HEK293 (cell line): ENCODE data around the gene KIF13A.

Source experiments
- CTCF ChIA-PET: fragments of 350-600 bp; formaldehyde crosslinking; extraction: SDS; loops from one replicate; lab custom pipeline; 2021; ENCODE audit warnings: antibody characterized with exemption; lab: Yijun Ruan, JAX
- POLR2A ChIA-PET: fragments of 300-600 bp; formaldehyde crosslinking; extraction: SDS; loops from one replicate; lab custom pipeline; 2020; ENCODE audit warnings: antibody characterized with exemption, inconsistent platforms; lab: Yijun Ruan, JAX
- H3K27ac ChIP-seq: fragments of 200-500 bp; sonication (Bioruptor generic); 2 replicates; pipeline ENCODE4 v1.5.1; 2014; ENCODE audit warnings: low read depth, low read length, control low read depth, inconsistent platforms; ENCODE audit errors: extremely low read depth
- H3K36me3 ChIP-seq, 2 experiments: fragments of 200-500 bp in 1 of 2; sonication (Bioruptor generic) in 1 of 2; 1 replicate in 1 of 2; 2 replicates in 1 of 2; pipeline ENCODE4 v1.5.1; 2014 to 2017; ENCODE audit warnings: inconsistent platforms in 2 of 2, low read length in 2 of 2; ENCODE audit not compliant: control insufficient read depth in 2 of 2, insufficient read depth in 1 of 2
- H3K4me1 ChIP-seq: fragments of 200-500 bp; sonication (Bioruptor generic); 2 replicates; pipeline ENCODE4 v1.5.1; 2014; ENCODE audit warnings: mild to moderate bottlenecking, low read length, inconsistent platforms; ENCODE audit not compliant: control insufficient read depth, insufficient read depth
- H3K4me3 ChIP-seq: 2 replicates; pipeline ENCODE4 v1.5.1; 2011; ENCODE audit warnings: low read depth, mild to moderate bottlenecking, control low read depth, low read length, moderate library complexity
- H3K9me3 ChIP-seq: fragments of 200-500 bp; sonication (Bioruptor generic); 2 replicates; pipeline ENCODE4 v1.5.1; 2014; ENCODE audit warnings: low read depth, low read length, inconsistent platforms; ENCODE audit not compliant: control insufficient read depth, insufficient read depth
- FEZF1 ChIP-seq: fragments of 450-650 bp; formaldehyde crosslinking; IDR thresholded peaks from 2 replicates; pipeline ENCODE4 v1.5.1; 2016; ENCODE audit warnings: missing biosample characterization, missing genetic modification characterization
- REPIN1 ChIP-seq: fragments of 450-650 bp; formaldehyde crosslinking; IDR thresholded peaks from 2 replicates; pipeline ENCODE4 v1.5.1; 2017; ENCODE audit warnings: missing biosample characterization, missing genetic modification characterization, low read depth
- SETDB1 ChIP-seq: IDR thresholded peaks from one replicate; pipeline ENCODE4 v1.6.1; 2017; ENCODE audit warnings: mild to moderate bottlenecking, low read length, moderate library complexity, mixed read lengths; ENCODE audit not compliant: insufficient read length
- SP2 ChIP-seq: fragments of 450-650 bp; formaldehyde crosslinking; IDR thresholded peaks from 2 replicates; pipeline ENCODE4 v1.5.1; 2016; ENCODE audit warnings: missing biosample characterization, missing genetic modification characterization
- TCF7L2 ChIP-seq: IDR thresholded peaks from 2 replicates; pipeline ENCODE4 v1.6.1; 2011; ENCODE audit warnings: low read depth, mild to moderate bottlenecking, inconsistent platforms, low read length, moderate library complexity, borderline replicate concordance
- ZFP3 ChIP-seq: fragments of 450-650 bp; formaldehyde crosslinking; IDR thresholded peaks from 2 replicates; pipeline ENCODE4 v1.5.1; 2016; ENCODE audit warnings: low read depth, missing biosample characterization, missing genetic modification characterization
- ZNF2 ChIP-seq: fragments of 450-650 bp; formaldehyde crosslinking; IDR thresholded peaks from 2 replicates; pipeline ENCODE4 v1.5.1; 2016; ENCODE audit warnings: missing biosample characterization, missing genetic modification characterization
- ZNF292 ChIP-seq: fragments of 450-650 bp; formaldehyde crosslinking; IDR thresholded peaks from 2 replicates; pipeline ENCODE4 v1.5.1; 2016; ENCODE audit warnings: low read depth, missing biosample characterization, missing genetic modification characterization, borderline replicate concordance
- ZNF341 ChIP-seq: fragments of 450-650 bp; formaldehyde crosslinking; IDR thresholded peaks from 2 replicates; pipeline ENCODE4; 2016; ENCODE audit warnings: low read depth, missing biosample characterization, missing genetic modification characterization
- ZNF350 ChIP-seq: fragments of 450-650 bp; formaldehyde crosslinking; IDR thresholded peaks from 2 replicates; pipeline ENCODE4 v1.5.0; 2017; ENCODE audit warnings: missing biosample characterization, mild to moderate bottlenecking, missing genetic modification characterization
- ZNF366 ChIP-seq: fragments of 450-650 bp; formaldehyde crosslinking; conservative IDR thresholded peaks from 2 replicates; pipeline ENCODE4 v1.5.1; 2016; ENCODE audit warnings: missing biosample characterization, missing genetic modification characterization
- ZNF433 ChIP-seq: fragments of 450-650 bp; formaldehyde crosslinking; IDR thresholded peaks from 2 replicates; pipeline ENCODE4 v1.5.1; 2016; ENCODE audit warnings: missing biosample characterization, missing genetic modification characterization, low read depth
- ZNF501 ChIP-seq: fragments of 450-650 bp; formaldehyde crosslinking; IDR thresholded peaks from 2 replicates; pipeline ENCODE4 v1.5.1; 2016; ENCODE audit warnings: missing biosample characterization, missing genetic modification characterization
- ZNF514 ChIP-seq: fragments of 450-650 bp; formaldehyde crosslinking; IDR thresholded peaks from 2 replicates; pipeline ENCODE4 v1.5.1; 2016; ENCODE audit warnings: missing biosample characterization, missing genetic modification characterization
- ZNF518A ChIP-seq: fragments of 450-650 bp; formaldehyde crosslinking; conservative IDR thresholded peaks from 2 replicates; pipeline ENCODE4 v1.5.1; 2016; ENCODE audit warnings: low read depth, missing biosample characterization, missing genetic modification characterization
- ZNF529 ChIP-seq: fragments of 450-650 bp; formaldehyde crosslinking; IDR thresholded peaks from 2 replicates; pipeline ENCODE4 v1.5.1; 2017; ENCODE audit warnings: missing genetic modification characterization, missing biosample characterization; ENCODE audit not compliant: insufficient replicate concordance
- ZNF558 ChIP-seq: fragments of 450-650 bp; formaldehyde crosslinking; IDR thresholded peaks from 2 replicates; pipeline ENCODE4 v1.5.1; 2016; ENCODE audit warnings: missing biosample characterization, missing genetic modification characterization
- ZNF600 ChIP-seq: fragments of 450-650 bp; formaldehyde crosslinking; IDR thresholded peaks from 2 replicates; pipeline ENCODE4 v1.5.1; 2016; ENCODE audit warnings: missing biosample characterization, missing genetic modification characterization
- ZNF768 ChIP-seq: fragments of 450-650 bp; formaldehyde crosslinking; IDR thresholded peaks from 2 replicates; pipeline ENCODE4 v1.5.1; 2018; ENCODE audit warnings: missing biosample characterization, mild to moderate bottlenecking, missing genetic modification characterization
- ZNF843 ChIP-seq: fragments of 450-650 bp; formaldehyde crosslinking; IDR thresholded peaks from 2 replicates; pipeline ENCODE4 v1.5.1; 2016; ENCODE audit warnings: missing biosample characterization, missing genetic modification characterization
- ZSCAN30 ChIP-seq: fragments of 450-650 bp; IDR thresholded peaks from 2 replicates; pipeline ENCODE4 v1.5.1; 2018; ENCODE audit warnings: missing biosample characterization, mild to moderate bottlenecking, missing genetic modification characterization, moderate library complexity

KIF13A gene

DNA sequence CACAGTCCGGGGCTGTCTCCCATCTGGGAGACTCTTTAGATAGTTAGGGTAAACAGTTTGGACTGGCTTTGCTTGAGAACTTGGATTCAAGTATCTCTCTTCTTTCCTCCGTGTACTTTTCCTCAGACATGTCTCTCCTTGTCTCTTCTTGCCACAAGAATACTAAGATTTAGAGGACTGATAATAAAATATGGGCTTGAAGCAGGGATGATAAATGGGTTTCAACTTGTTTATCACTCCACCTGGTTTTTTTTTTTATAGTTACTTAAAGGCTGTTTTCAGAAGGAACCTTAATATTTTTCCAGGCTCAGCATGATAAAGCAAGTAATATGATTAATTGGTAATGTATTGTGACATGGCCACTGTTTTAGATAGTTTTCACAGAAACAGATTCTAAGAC lies 40.9 kb upstream of the KIF13A start:
- no peak for TF ChIP-seq REPIN1
- TF ChIP-seq ZNF768 (tag by site-specific recombination), result no peak
- no peak for TF ChIP-seq ZNF514 (tag by site-specific recombination)
- no peak for TF ChIP-seq SP2 (tag by site-specific recombination)
- no peak for TF ChIP-seq ZNF529 (tag by site-specific recombination)
- CTCF ChIA-PET, result no interaction called here
- no peak overlapping the region for H3K4me3 ChIP-seq
- POLR2A ChIA-PET, result no interaction called here
- no peaks in the 10 kb centered on the region for H3K4me1 ChIP-seq
- no peaks in the 10 kb centered on the region for H3K36me3 ChIP-seq
- H3K9me3 ChIP-seq, result no peaks in the 10 kb centered on the region
- no peak overlapping the region for H3K27ac ChIP-seq

DNA sequence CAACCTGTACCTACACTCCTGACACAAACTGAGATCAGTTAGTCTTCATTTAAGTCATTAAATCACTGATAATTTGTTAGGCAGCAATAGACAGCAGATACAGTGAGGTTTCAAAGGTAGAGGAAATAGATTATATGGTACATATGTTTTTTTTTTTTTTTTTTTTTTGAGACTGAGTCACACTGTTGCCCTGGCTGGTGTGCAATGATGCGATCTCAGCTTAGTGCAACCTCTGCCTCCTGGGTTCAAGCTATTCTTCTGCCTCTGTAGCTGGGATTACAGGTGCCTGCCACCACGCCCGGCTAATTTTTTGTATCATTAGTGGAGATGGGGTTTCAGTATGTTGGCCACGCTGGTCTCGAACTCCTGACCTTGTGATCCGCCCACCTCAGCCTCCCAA lies 38.2 kb upstream of the KIF13A start:
- TF ChIP-seq ZNF350 (tag by site-specific recombination) (no peak), TCF7L2 (no peak), ZNF558 (tag by site-specific recombination) (no peak), ZNF529 (tag by site-specific recombination) (no peak), ZNF600 (tag by site-specific recombination) (no peak), ZNF2 (tag by site-specific recombination) (no peak), ZSCAN30 (tag by site-specific recombination) (no peak), ZNF433 (tag by site-specific recombination) (no peak), ZNF501 (no peak), ZNF843 (no peak), ZNF292 (tag by site-specific recombination) (no peak), ZNF366 (tag by site-specific recombination) (no peak)
- POLR2A ChIA-PET, result no interaction called here
- no peak overlapping the region for H3K27ac ChIP-seq

GRCh38 chr6:18024876-18025275 lies 37.4 kb upstream of the KIF13A start:
- Histone ChIP-seq H3K4me1 (no peaks in the 10 kb centered on the region), H3K4me3 (no peak overlapping the region), H3K9me3 (no peaks in the 10 kb centered on the region), H3K27ac (no peak overlapping the region), H3K36me3 (no peaks in the 10 kb centered on the region)
- TF ChIP-seq ZFP3 (tag by site-specific recombination) (no peak), ZNF341 (tag by site-specific recombination) (no peak), SETDB1 (no peak), FEZF1 (no peak), ZNF350 (tag by site-specific recombination) (no peak), ZNF518A (no peak)
- CTCF ChIA-PET, result interaction anchor here (1.1 kb wide), 1 partner anchor 221 kb away, joined by 4 read pairs; no protein-coding TSS in a partner anchor
- POLR2A ChIA-PET, result no interaction called here

More for the DNA sequence above, 38.2 kb upstream of the KIF13A start:
- no peaks in the 10 kb centered on the region for H3K36me3 ChIP-seq
- no peak overlapping the region for H3K4me3 ChIP-seq
- CTCF ChIA-PET, result interaction anchor here (0.5 kb wide), 1 partner anchor 135 kb away, joined by 3 read pairs; no protein-coding TSS in a partner anchor
- no peaks in the 10 kb centered on the region for H3K9me3 ChIP-seq
- H3K4me1 ChIP-seq, result no peaks in the 10 kb centered on the region
